Small intestine (tissue), 7 donors: Measurements from ENCODE around the gene SEC22B. TPM values are rescaled to one million over a fixed set of nuclear protein-coding genes. Genes with fewer than 3 reads are reported as not detected.
A peak's percentile ranks its signal among the peaks of the same experiment; 100 is the strongest.
"Not testable (repeated sequence)": the region's sequence is repeated elsewhere in the genome, so short reads cannot be mapped to it uniquely, and the experiment has no call there.

ENCODE experiments used
- DNase-seq, 2 donors: peaks; one replicate each; pipeline versions ENCODE4 v3.0.0 to v3.0.0-alpha.2; 2013
- FAIRE-seq: peaks from 2 replicates; lab custom pipeline; 2012; peaks lifted over from hg19 to GRCh38; lab: Jason Lieb, UNC
- H3K27ac ChIP-seq, 3 donors: one replicate each; pipeline ENCODE4 v1.5.1; 2013; ENCODE audit warnings: low read length in 2 of 3, mild to moderate bottlenecking in 2 of 3, control low read depth in 1 of 3, inconsistent platforms in 1 of 3, low read depth in 1 of 3, moderate library complexity in 1 of 3
- H3K27me3 ChIP-seq, 3 donors: one replicate each; pipeline ENCODE4 v1.6.1; 2013; ENCODE audit warnings: low read length in 3 of 3, inconsistent platforms in 1 of 3; ENCODE audit not compliant: control insufficient read depth in 3 of 3, insufficient read depth in 3 of 3
- H3K36me3 ChIP-seq, 3 donors: one replicate each; pipeline ENCODE4 v1.6.1; 2013; ENCODE audit warnings: low read length in 3 of 3, inconsistent platforms in 1 of 3, low read depth in 1 of 3, mild to moderate bottlenecking in 1 of 3, moderate library complexity in 1 of 3; ENCODE audit not compliant: control insufficient read depth in 3 of 3, insufficient read depth in 2 of 3
- H3K4me1 ChIP-seq, 3 donors: one replicate each; pipeline ENCODE4 v1.6.1; 2013; ENCODE audit warnings: low read length in 2 of 3, inconsistent platforms in 1 of 3, low read depth in 1 of 3, mild to moderate bottlenecking in 1 of 3, moderate library complexity in 1 of 3; ENCODE audit not compliant: control insufficient read depth in 3 of 3, insufficient read depth in 2 of 3
- H3K4me3 ChIP-seq, 3 donors: one replicate each; pipeline ENCODE4 v1.5.1; 2013; ENCODE audit warnings: low read length in 3 of 3, control low read depth in 1 of 3, inconsistent platforms in 1 of 3, low read depth in 1 of 3, mild to moderate bottlenecking in 1 of 3, moderate library complexity in 1 of 3
- H3K9me3 ChIP-seq, 2 donors: one replicate each; pipeline ENCODE4 v1.6.1; 2013; ENCODE audit warnings: low read depth in 1 of 2, low read length in 1 of 2; ENCODE audit not compliant: control insufficient read depth in 2 of 2, insufficient read depth in 1 of 2
- WGBS, 3 donors: extraction: QIAGEN DNeasy Blood & Tissue Kit; methylation state at CpG; one replicate each; pipeline ENCODE4 v1.1.7; 2013; 5-methylcytosine and 5-hydroxymethylcytosine counted together
- polyA plus RNA-seq, 4 donors: library from polyadenylated mRNA; stranded (reverse) in 3 of 4; unstranded in 1 of 4; fragments of 200-250 nt in 3 of 4; fragments of 120-200 nt in 1 of 4; gene quantifications; one replicate each; pipeline versions ENCODE4 v1.2.1 to v1.2.3, GENCODE V29; 2013
- donor health status: healthy with polysubstance abuse.
- donor health status: control.
- donor health status: control.
- donor health status: Bipolar disorder and iron deficiency.
- donor health status: healthy.

The SEC22B gene
- polyA plus RNA-seq, 4 donors: 19.2 to 37.9 (median 19.6) TPM

DNA sequence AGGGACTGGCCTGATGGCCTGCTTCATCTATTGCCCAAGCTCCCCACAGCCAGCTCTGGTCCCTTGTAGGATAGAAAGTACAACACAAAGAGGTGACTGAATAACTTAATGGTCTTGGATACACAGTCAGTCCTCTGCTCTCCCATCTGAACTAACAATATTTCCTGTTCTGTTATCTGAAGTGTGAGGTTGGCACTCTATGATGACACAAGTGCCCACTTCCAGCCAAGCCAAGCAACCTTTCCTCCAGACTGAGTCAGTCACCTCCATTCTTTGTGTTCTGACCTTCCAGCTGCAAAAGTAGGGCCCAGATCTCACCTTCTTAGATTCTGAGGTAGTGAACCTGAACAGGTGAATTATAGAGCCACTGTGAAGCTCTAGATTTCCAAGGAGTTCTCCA lies 34.5 kb downstream of the SEC22B start:
- FAIRE-seq: not testable (repeated sequence)

DNA sequence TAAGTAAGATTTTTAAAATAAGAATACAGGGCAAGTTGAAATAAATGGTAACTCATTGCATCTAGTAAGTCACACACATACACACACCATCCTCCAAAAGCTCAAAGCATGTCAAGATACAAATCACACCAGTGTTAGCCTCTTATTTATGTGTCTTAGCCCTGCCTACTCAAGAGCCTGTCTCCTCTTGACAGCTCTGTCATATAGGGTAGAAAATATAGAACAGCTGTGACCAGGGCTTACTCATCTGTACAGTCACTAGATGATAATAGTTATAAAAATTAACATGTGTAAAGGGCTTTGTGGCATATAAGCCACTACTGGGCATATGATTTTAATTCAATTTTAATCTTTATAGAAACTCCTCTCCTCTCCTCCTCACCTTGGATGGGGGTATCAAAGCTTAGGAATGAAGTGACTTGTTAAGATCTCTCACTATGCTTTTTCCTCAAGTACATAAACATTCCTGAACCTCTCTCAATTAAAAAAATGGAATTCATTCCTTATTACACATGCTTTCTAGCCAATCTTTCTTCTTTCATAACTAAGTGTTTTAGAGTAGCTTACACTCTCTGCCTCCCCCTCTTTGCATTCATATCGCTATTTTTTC lies 35.6 kb downstream of the SEC22B start:
- not testable (repeated sequence) for H3K9me3 ChIP-seq, H3K4me1 ChIP-seq, H3K27ac ChIP-seq, H3K27me3 ChIP-seq, H3K36me3 ChIP-seq, FAIRE-seq, H3K4me3 ChIP-seq, DNase-seq
- 83 to 86% methylated on average over 1 of the region's 1 CpG; no CpG with 5 or more reads in 1 of the 3 donors for WGBS, 3 donors

More for the DNA sequence above, 34.5 kb downstream of the SEC22B start:
- H3K36me3 ChIP-seq, H3K9me3 ChIP-seq, H3K27me3 ChIP-seq, DNase-seq, H3K4me3 ChIP-seq, H3K4me1 ChIP-seq, H3K27ac ChIP-seq: not testable (repeated sequence)

DNA sequence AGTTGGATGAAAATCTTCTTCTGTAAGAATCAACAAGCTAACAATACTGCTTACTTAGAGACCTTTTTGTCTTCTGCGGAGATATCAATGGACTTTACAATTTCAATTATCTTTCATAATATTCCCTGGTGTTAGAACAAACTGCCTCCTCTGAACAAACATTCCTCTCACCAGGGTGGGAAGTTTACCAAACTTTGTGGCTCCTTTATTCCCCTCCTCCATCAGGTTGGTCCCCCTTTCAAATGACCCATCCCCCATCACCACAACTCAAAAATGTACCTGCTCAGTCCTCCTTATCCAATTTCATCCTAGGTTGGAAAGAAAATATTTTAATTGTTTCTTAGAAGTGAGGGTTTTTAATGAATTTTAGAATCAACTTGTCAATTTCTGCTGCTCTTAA lies 40.2 kb downstream of the SEC22B start:
- not testable (repeated sequence) for H3K36me3 ChIP-seq, H3K27me3 ChIP-seq, DNase-seq, H3K4me1 ChIP-seq, H3K27ac ChIP-seq, H3K4me3 ChIP-seq, FAIRE-seq, H3K9me3 ChIP-seq
- WGBS, 3 donors: 88 to 93% (median 89%) methylated on average over 1 of the region's 1 CpG

DNA sequence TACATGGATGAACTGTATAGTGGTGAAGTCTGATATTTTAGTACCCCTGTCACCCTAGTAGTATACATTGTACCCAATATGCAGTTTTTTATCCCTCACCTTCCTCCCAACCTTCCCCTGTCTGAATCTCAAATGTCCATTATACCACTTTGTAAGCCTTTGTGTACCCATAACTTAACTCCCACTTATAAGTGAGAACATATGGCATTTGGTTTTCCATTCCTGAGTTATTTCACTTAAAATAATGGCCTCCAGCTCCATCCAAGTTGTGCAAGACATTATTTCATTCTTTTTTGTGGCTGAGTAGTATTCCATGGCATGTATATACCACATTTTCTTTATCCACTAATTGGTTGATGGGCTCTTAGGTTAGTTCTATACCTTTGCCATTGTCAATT lies 42.4 kb downstream of the SEC22B start:
- not testable (repeated sequence) for FAIRE-seq, DNase-seq, H3K9me3 ChIP-seq, H3K36me3 ChIP-seq, H3K27me3 ChIP-seq, H3K4me3 ChIP-seq, H3K27ac ChIP-seq, H3K4me1 ChIP-seq

DNA sequence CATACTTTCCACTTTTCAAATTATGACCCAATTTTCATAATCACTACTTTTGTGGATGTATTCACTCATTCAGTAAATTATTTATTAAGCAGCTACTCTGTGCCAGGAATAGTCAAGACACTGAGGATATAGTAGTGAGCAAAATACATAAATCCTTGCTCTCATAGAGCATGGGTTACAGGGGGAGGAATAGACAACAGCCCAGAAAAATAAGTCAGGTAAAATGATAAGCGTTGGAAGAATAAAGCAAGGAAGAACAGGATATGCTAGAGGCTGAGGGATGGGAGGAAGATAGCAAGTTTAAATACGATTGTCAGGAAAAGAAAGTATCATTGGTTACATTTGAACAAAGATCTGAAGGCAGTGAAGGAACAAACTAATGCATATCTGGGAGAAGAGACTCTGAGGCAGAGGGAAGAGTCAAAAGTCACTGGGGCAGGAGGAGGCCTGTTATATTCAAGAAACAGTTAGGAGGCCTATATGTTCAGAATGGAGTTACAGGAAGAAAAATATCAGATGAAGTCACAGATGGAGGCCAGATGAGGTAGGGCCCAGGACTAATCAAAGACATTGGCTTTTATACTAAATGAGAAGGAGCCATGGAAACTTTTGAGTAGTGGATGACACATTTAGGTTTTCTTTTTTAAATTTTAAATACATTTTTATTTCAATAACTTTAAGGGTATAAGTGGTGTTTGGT lies 42.9 kb downstream of the SEC22B start:
- no peaks in the 10 kb centered on the region for H3K9me3 ChIP-seq
- DNase-seq: peak in 1 of 2 donors; percentile 5
- no peaks in the 10 kb centered on the region for H3K4me1 ChIP-seq
- H3K27me3 ChIP-seq: no peaks in the 10 kb centered on the region
- no peak for FAIRE-seq
- H3K27ac ChIP-seq: no peak overlapping the region
- 94 to 97% (median 97%) methylated on average over 2 of the region's 2 CpGs for WGBS, 3 donors
- H3K4me3 ChIP-seq: no peak overlapping the region
- no peaks in the 10 kb centered on the region for H3K36me3 ChIP-seq

DNA sequence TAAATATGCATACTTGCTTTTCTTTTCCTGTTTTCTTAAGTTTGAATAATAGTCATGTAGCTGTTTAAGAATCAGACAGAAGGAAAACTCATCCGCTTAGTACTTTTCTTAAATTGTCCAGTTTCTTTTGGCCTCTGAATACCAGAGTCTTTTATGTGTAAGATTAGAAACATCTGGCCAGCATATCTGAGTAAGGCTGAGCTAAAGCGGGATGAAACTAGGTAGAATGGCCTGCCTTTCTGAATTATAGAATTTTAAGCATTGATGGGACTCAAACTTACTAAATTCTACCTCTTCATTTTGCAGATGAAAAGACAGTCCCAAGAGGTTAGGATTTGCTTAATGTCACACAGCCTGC lies 43.9 kb downstream of the SEC22B start:
- not testable (repeated sequence) for H3K4me1 ChIP-seq, H3K27me3 ChIP-seq, H3K36me3 ChIP-seq, FAIRE-seq, DNase-seq, H3K4me3 ChIP-seq, H3K9me3 ChIP-seq, H3K27ac ChIP-seq
- WGBS, 3 donors: 80 to 100% (median 92%) methylated on average over 2 of the region's 2 CpGs

DNA sequence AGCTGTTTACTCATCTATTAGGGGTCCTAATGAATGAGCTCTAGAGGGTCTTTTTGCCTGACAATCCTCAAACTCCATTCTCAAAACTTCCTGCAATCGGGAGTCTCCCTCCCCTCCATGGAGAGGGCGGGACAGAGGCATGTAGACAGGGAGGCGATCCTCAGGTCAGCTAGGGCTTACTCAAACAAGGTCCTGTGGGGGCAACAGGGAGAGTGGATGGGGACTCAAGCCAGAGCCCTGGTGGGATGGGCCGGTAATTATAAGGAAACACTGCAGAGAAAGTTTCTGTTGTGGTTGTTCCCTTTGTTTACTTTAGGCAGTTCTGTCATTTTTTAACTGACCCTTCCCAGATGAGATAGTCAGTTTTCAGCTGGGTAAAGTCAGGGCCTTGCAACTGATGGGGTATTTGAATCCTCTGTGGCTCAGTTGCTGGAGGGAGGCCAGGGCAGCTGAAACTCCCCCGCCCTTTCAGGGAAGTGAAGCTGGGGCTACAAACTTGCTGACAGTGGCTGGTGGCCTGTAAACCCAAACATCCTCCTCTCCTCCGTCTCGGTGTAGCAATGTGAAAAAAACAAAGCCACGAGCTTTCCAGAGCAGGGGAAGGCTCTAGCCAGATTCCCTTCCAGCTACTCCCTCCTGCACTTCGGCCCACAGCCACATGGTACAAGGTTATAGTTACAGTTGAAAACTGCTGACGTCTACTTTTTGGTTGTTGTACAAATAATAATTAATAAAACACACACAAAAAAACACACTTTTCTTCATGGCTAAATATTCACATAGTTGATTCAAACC lies 44.5 kb downstream of the SEC22B start:
- H3K4me3 ChIP-seq, H3K27me3 ChIP-seq, H3K9me3 ChIP-seq, H3K36me3 ChIP-seq, H3K4me1 ChIP-seq, FAIRE-seq: not testable (repeated sequence)
- H3K27ac ChIP-seq: peak overlapping the region in 1 of 3 donors; percentile 11
- peak; percentile 56 to 71 for DNase-seq
- 24 to 32% (median 25%) methylated on average over 6 to 8 of the region's 10 CpGs for WGBS, 3 donors

DNA sequence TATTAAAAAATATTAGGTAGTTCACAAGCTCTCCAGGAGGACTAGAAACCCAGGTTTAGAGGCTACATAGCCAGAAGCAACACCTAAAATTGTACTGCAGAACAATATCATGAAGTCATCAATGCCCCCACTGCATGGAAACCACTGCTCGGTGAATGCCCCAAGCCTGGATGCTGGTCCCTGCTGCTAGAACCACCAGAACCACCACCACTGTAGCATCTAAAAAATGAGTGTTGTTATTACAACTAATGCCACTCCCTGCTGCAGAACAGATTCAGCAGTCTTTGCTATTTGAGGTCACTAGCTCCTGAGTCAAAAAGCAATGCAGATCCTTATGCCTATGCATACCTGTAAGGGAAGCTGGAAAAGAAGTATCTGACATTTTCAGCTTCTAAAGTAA lies 48.4 kb downstream of the SEC22B start:
- not testable (repeated sequence) for H3K36me3 ChIP-seq, H3K27me3 ChIP-seq, H3K9me3 ChIP-seq, DNase-seq, H3K27ac ChIP-seq, FAIRE-seq, H3K4me1 ChIP-seq, H3K4me3 ChIP-seq
- WGBS, 3 donors: 93 to 100% (median 94%) methylated on average over 1 of the region's 1 CpG
